Left forelimb (tissue), 1 donor: ENCODE measurements around the gene ANXA2R.
"Not testable (repeated sequence)": the region's sequence is repeated elsewhere in the genome, so short reads cannot be mapped to it uniquely, and the experiment has no call there.

Source experiments
- DNase-seq: peaks from one replicate; pipeline ENCODE4 v3.0.0-alpha.2; 2018; ENCODE audit warnings: low spot score

ANXA2R gene, protein sequence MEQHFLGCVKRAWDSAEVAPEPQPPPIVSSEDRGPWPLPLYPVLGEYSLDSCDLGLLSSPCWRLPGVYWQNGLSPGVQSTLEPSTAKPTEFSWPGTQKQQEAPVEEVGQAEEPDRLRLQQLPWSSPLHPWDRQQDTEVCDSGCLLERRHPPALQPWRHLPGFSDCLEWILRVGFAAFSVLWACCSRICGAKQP

DNA sequence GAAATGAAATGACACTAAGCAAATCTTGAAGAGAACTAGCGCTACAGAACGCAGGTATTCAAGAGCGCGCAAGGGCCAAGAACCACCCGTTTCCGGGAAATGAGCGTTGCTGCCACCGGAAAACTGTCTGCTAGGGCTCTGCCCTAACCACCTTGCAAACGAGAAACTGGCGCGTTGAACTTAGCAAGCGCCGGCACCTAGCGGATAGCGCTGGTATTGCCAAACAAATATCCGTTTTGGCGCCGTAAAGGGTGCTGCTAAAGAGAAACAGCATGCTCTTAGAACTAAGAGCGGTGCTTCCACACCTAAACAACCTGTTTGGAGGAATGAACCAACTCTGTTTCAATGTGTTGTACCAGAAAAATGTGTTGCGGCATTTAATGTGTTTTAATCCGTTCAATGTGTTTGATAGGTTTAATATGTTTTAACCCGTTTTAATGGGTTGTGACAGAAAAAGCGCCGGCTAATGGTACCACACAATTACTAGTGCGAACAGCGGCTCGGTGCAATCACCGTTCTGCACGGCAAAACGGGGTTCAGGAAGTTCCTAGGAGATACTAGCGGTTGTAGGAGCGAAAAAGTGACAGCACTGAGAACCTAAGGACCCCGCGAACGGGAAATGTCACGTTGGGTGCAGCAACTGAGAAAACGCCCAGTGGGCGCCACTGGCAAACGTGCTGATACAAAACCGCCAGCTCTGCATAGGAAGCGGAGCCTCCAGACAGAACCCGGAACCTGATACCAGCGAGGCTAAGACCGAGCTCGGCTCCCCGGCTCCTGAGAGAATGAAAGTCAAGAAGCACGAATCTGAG is at the start of gene ANXA2R:
Gene ANXA2R (minus strand): TSS at position 33 of the 812 bp plus-strand sequence. CDS start 273 bp downstream, outside the sequence.
- DNase-seq, result peak; percentile 85

- DNase-seq, result not testable (repeated sequence)
Measured at GRCh38 chr5:43086118-43086908, 46.2 kb upstream of the ANXA2R start.

DNA sequence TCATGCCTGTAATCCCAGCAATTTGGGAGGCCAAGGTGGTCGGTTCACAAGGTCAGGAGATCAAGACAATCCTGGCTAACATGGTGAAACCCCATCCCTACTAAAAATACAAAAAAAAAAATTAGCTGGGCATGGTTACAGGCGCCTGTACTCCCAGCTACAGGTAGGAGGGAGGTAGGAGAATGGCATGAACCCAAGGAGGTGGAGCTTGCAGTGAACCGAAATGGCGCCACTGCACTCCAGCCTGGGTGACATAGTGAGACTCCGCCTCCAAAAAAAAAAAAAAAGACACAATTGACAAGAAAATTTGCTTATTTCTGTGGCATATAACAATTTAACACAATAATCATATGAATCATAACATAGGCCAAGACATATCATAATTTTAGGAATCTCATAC is 45.3 kb upstream of the ANXA2R start:
- DNase-seq, result no peak

GRCh38 chr5:43084468-43084867 is 44.3 kb upstream of the ANXA2R start:
- not testable (repeated sequence) for DNase-seq

GRCh38 chr5:43081345-43081744 is 41.2 kb upstream of the ANXA2R start:
- DNase-seq, result not testable (repeated sequence)

GRCh38 chr5:43078956-43079355 is 38.8 kb upstream of the ANXA2R start:
- DNase-seq, result no peak

GRCh38 chr5:43077446-43078191 is 37.5 kb upstream of the ANXA2R start:
- DNase-seq, result not testable (repeated sequence)

DNA sequence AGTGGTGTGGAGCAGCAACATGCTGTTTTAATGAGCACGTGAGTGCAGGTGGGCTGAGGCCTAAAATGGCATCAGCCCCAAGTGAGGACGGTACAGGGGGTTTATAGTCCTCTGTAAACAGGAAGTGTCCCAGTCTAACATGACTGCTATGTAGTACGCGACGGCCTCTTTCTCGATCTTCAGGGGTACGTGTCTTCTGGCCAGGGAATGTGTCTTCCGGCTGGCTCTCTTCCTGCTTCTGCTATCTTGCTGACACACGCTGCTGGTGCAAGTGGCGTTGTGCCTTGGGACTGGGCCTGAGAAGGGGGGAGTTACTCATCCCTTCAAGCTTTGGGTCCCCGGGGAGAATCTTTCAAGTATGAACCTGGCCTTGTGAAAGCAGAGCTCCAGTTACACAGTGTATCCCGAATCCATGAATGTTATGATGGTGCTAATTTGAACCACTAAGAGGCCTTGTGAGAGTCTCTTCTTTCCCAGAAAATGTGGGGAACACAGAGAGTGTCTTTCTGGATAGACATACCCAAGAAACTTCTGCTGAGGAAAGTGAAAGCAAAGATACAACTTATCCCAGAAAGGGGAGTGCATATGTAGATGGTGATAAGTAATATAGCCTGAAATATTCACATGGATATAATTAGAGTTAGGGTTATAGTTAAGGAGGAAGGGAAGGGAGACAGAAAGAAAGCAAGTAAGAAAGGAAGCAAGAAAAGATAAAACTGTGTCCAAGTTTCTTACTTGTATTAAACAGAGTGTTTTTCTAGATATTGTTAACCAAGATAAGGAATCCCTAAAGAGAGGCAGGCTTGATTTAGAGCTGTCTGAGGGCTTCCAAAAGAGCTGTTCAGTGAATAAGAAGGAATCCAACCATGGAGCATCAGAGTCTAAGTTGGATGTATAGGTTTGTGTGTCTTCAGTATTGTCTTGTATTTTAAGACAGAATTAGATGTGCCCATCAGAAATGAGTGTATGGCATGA is 35.5 kb upstream of the ANXA2R start:
- DNase-seq, result no peak

DNA sequence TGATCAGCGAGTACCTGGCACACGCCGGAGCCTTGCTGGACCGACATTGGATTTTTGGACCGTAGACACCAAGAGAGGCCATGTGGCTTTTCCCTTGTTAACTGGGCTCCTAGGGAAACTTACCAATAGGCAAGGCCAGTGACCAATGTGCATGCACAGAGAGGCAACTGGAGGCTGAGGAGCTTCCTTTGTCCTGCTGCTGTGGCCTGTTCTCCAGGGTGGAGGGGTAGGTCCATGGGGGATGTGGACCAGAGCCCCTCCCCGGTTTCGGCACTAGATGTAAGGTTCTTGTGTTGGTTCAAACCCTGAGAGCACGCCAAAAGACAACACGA is 34.8 kb upstream of the ANXA2R start:
- DNase-seq, result no peak

- no peak for DNase-seq
Measured at GRCh38 chr5:43073597-43074546, 33.8 kb upstream of the ANXA2R start.

DNA sequence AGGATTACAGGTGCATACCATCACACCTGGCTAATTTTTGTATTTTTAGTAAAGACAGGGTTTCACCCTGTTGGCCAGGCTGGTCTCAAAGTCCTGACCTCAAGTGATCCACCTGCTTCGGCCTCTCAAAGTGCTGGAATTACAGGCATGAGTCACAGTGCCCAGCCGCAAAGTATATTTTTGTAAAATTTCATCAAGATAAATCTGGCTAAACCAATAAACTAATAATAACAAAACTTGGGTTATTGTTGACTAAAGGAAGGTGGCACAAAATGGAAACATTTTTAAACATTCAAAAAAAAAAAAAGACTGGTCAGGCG is 29.2 kb upstream of the ANXA2R start:
- DNase-seq, result not testable (repeated sequence)

DNA sequence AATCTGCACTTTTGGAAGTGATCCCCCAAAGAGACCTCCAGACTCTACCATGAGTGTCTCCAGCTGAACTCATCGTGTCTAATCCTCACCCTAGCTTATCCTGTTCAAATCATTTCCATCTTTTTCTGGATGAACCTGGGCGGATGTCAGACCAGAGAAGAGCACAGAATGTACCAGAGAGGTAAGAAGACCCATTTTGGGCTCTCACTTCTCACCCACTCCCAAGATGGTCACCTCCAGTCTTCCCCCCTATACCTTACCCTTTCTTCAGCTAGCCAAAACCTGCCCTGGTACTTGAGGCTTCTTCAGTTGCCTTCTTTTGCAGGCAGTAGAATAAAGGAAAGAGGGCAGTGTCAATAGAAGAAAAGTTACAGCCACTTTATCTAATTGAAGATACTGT is 27.9 kb upstream of the ANXA2R start:
- DNase-seq, result no peak

- no peak for DNase-seq
Measured at GRCh38 chr5:43066799-43067741, 27.0 kb upstream of the ANXA2R start.

GRCh38 chr5:43065948-43066798 is 26.1 kb upstream of the ANXA2R start:
- peak; percentile 91 for DNase-seq

GRCh38 chr5:43065387-43065947 is 25.3 kb upstream of the ANXA2R start:
- no peak for DNase-seq

GRCh38 chr5:43063721-43064171 is 23.6 kb upstream of the ANXA2R start:
- no peak for DNase-seq

- DNase-seq, result no peak
Measured at GRCh38 chr5:43061352-43062075, 21.4 kb upstream of the ANXA2R start.
